Measurements from ENCODE around the gene PARP4. TPM values are rescaled to one million over a fixed set of nuclear protein-coding genes. Genes with fewer than 3 reads are reported as not detected.

Gene PARP4
- total and polyA plus RNA-seq, 2 experiments from 2014 or later: 22.4 to 31.6 TPM

DNA sequence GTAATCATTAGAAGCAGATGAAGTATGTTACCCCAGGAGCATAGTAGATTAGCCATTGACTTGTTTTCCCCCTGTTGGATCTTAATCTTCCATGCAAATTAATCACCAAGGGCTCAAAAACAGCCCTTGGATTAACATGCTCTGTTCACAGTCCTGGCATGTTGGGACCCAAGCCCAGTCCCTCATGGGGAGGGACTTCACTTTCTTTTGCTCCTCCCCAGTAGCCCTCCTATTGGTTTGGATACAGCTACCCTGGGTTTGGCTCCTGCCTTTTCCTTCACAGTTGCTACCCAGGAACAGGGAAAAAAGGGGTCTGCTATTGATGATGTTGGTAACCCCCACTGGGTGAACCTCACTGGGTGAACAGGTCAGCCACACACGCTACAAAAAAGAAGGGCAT is 16.9 kb upstream of the PARP4 start:
- H3K9me2 ChIP-seq (ENCODE audit: insufficient read depth): no peaks in the 10 kb centered on the region
- H3K79me2 ChIP-seq (ENCODE audit: insufficient read depth): no peaks in the 10 kb centered on the region
- H4K20me1 ChIP-seq (ENCODE audit: insufficient read depth): no peaks in the 10 kb centered on the region
- no peak overlapping the region for H2AFZ ChIP-seq
- 0 to 15% methylated on average over 1 of the region's 1 CpG for WGBS, 2 experiments (ENCODE audit: low coverage in 1 of 2, low lambda C conversion rate in 2 of 2, missing lambda C conversion rate in 2 of 2)
- no peaks in the 10 kb centered on the region for H3K9me3 ChIP-seq (ENCODE audit: low read depth)
- no peak overlapping the region for H3K9ac ChIP-seq
- no peak overlapping the region for H3K4me2 ChIP-seq (ENCODE audit: unreplicated experiment)
- peaks cover 33% of the 10 kb centered on the region for H3K27me3 ChIP-seq (replicated peaks; ENCODE audit: insufficient read depth)
- in situ Hi-C loops (cut with MboI): no loop called here
- no peaks in the 10 kb centered on the region for H3K4me1 ChIP-seq (ENCODE audit: insufficient read depth)
- TF ChIP-seq EZH2 (IDR thresholded peaks at IDR 0.05; ENCODE audit: insufficient read depth, poor library complexity, severe bottlenecking): no peak
- H3K36me3 ChIP-seq (ENCODE audit: low read depth): no peaks in the 10 kb centered on the region
- no peak overlapping the region for H3K27ac ChIP-seq
- H3F3A ChIP-seq (ENCODE audit: insufficient read depth): no peaks in the 10 kb centered on the region
- H3K4me3 ChIP-seq: no peak overlapping the region
- DNase-seq: no peak

DNA sequence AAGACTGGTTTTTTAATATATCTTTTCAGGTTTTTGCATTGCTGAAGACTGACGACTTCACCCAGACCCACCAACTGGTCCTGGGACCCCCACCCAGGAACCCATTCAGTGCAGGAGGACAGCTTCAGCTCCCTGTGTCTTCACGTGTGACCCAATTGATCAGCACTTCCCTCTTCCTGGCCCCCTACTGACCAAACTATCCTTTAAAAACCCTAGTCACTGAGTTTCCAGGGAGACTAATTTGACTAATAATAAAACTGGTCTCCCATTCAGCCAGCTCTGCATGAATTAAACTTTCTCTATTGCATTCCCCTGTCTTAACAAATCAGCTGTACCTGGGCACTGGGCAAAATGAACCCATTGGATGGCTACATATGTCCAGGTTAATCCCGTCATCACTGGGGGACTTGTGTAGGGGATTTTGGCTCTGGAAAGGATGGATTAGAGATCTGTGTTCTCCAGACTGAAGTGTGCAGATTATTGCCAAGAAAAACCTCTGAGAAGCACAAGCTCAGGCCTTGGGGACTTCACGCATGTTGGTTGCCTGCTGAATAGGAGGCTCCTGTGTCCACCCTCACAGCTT is 16.3 kb upstream of the PARP4 start:
- no peak overlapping the region for H2AFZ ChIP-seq
- no peak overlapping the region for H3K4me3 ChIP-seq
- no peaks in the 10 kb centered on the region for H3K4me1 ChIP-seq (ENCODE audit: insufficient read depth)
- H3K9me2 ChIP-seq (ENCODE audit: insufficient read depth): no peaks in the 10 kb centered on the region
- H3K27me3 ChIP-seq (replicated peaks; ENCODE audit: insufficient read depth): peaks cover 29% of the 10 kb centered on the region
- no peak for TF ChIP-seq EZH2phosphoT487 (IDR thresholded peaks at IDR 0.05; ENCODE audit: insufficient read depth, low read depth)
- in situ Hi-C loops (cut with MboI): no loop called here
- H3F3A ChIP-seq (ENCODE audit: insufficient read depth): no peaks in the 10 kb centered on the region
- no peak overlapping the region for H3K4me2 ChIP-seq (ENCODE audit: unreplicated experiment)
- no peak for DNase-seq
- WGBS, 2 experiments (ENCODE audit: low coverage in 1 of 2, low lambda C conversion rate in 2 of 2, missing lambda C conversion rate in 2 of 2): 52 to 57% methylated on average over 4 of the region's 4 CpGs
- no peaks in the 10 kb centered on the region for H3K9me3 ChIP-seq (ENCODE audit: low read depth)
- no peaks in the 10 kb centered on the region for H3K79me2 ChIP-seq (ENCODE audit: insufficient read depth)
- no peak overlapping the region for H3K9ac ChIP-seq
- no peaks in the 10 kb centered on the region for H4K20me1 ChIP-seq (ENCODE audit: insufficient read depth)
- H3K27ac ChIP-seq: no peak overlapping the region
- no peaks in the 10 kb centered on the region for H3K36me3 ChIP-seq (ENCODE audit: low read depth)

DNA sequence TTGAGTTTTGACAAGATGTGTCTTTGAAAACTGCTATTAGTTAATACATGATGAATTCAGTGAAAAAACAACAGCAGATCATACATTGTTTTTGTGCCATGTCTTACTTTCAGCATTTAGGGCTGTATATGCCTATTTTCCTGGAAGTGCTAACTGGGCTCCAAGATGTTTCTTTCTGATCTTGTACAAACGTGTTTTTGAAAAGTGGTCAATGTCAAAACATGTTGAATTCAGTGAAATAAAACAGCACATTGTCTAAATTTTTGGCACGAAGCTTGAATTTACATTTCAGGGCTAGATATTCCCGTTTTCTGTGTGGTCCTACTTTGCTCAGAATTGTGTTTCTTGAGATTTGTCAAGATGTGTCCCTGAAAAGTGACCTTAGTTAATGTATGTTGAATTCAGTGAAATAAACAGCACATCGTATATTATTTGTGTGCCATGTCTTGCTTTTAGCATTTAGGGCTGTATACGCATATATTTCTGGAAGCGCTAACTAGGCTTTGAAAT is 14.7 kb upstream of the PARP4 start:
- H3K4me1 ChIP-seq (ENCODE audit: insufficient read depth): no peaks in the 10 kb centered on the region
- in situ Hi-C loops (cut with MboI): no loop called here

DNA sequence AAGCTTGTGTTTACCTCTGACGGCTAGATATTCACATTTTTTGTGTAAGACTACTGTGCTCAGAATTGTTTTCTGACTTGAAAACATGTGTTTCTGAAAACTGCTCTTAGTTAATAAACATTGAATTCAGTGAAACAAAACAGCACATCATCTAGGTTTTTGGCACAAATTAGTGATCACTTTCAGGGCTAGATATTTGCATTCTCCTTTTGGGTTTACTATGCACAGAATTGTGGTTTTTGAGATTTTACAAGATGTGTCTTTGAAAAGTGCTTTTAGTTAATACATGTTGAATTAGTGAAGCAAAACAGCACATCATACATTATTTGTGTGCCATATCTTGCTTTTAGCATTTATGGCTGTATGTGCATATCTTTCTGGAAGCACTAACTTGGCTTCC is 8.2 kb upstream of the PARP4 start:
- no peaks in the 10 kb centered on the region for H4K20me1 ChIP-seq (ENCODE audit: insufficient read depth)
- H3F3A ChIP-seq (ENCODE audit: insufficient read depth): no peaks in the 10 kb centered on the region
- H3K9me2 ChIP-seq (ENCODE audit: insufficient read depth): no peaks in the 10 kb centered on the region
- H3K4me2 ChIP-seq (ENCODE audit: unreplicated experiment): no peak overlapping the region
- no peak for TF ChIP-seq EZH2phosphoT487 (IDR thresholded peaks at IDR 0.05; ENCODE audit: insufficient read depth, low read depth)
- no peak for TF ChIP-seq EZH2 (IDR thresholded peaks at IDR 0.05; ENCODE audit: insufficient read depth, poor library complexity, severe bottlenecking)
- no peaks in the 10 kb centered on the region for H3K4me1 ChIP-seq (ENCODE audit: insufficient read depth)
- H3K36me3 ChIP-seq (ENCODE audit: low read depth): no peaks in the 10 kb centered on the region
- no peak overlapping the region for H3K9ac ChIP-seq
- in situ Hi-C loops (cut with MboI): no loop called here
- H3K9me3 ChIP-seq (ENCODE audit: low read depth): no peaks in the 10 kb centered on the region
- H3K27me3 ChIP-seq (replicated peaks; ENCODE audit: insufficient read depth): no peaks in the 10 kb centered on the region
- no peak overlapping the region for H3K27ac ChIP-seq
- no peak overlapping the region for H2AFZ ChIP-seq
- 76 to 85% methylated on average over 1 of the region's 1 CpG for WGBS, 2 experiments (ENCODE audit: low coverage in 1 of 2, low lambda C conversion rate in 2 of 2, missing lambda C conversion rate in 2 of 2)
- no peak overlapping the region for H3K4me3 ChIP-seq
- H3K79me2 ChIP-seq (ENCODE audit: insufficient read depth): no peaks in the 10 kb centered on the region
- DNase-seq: no peak

More for the DNA sequence above, 14.7 kb upstream of the PARP4 start:
- Histone ChIP-seq H3K36me3 (ENCODE audit: low read depth) (no peaks in the 10 kb centered on the region), H3K27ac (no peak overlapping the region), H3F3A (ENCODE audit: insufficient read depth) (no peaks in the 10 kb centered on the region), H3K4me2 (ENCODE audit: unreplicated experiment) (no peak overlapping the region), H3K4me3 (no peak overlapping the region), H4K20me1 (ENCODE audit: insufficient read depth) (no peaks in the 10 kb centered on the region), H2AFZ (no peak overlapping the region), H3K79me2 (ENCODE audit: insufficient read depth) (no peaks in the 10 kb centered on the region), H3K9me2 (ENCODE audit: insufficient read depth) (no peaks in the 10 kb centered on the region), H3K27me3 (replicated peaks; ENCODE audit: insufficient read depth) (peaks cover 21% of the 10 kb centered on the region), H3K9me3 (ENCODE audit: low read depth) (no peaks in the 10 kb centered on the region), H3K9ac (no peak overlapping the region)
- 84 to 85% methylated on average over 6 of the region's 6 CpGs for WGBS, 2 experiments (ENCODE audit: low coverage in 1 of 2, low lambda C conversion rate in 2 of 2, missing lambda C conversion rate in 2 of 2)
- no peak for TF ChIP-seq EZH2phosphoT487 (IDR thresholded peaks at IDR 0.05; ENCODE audit: insufficient read depth, low read depth)
- TF ChIP-seq EZH2 (IDR thresholded peaks at IDR 0.05; ENCODE audit: insufficient read depth, poor library complexity, severe bottlenecking): no peak
- no peak for DNase-seq

DNA sequence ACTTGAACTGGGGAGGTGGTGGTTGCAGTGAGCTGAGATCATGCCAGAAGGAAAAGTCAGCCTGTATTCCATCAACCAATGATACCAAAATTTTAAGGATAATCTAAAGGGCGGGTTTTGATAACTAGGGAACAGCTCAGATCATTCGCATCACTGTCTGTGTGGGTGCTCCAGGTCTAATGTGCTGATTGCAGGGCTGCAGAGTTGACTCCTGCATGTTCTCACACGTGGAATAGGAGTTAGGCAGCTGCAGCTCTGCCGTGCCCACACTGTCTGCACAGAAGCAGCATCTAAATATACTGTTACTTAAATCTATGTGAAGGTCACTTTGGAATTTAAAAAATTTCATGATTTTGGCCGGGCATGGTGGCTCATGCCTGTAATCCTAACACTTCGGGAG is 4.3 kb upstream of the PARP4 start:
- Histone ChIP-seq H3K36me3 (ENCODE audit: low read depth) (no peaks in the 10 kb centered on the region), H3K4me1 (ENCODE audit: insufficient read depth) (peaks cover 6% of the 10 kb centered on the region; the same call in 1 of the 2 replicates), H3K79me2 (ENCODE audit: insufficient read depth) (no peaks in the 10 kb centered on the region), H3K4me2 (ENCODE audit: unreplicated experiment) (no peak overlapping the region), H3K27ac (no peak overlapping the region), H2AFZ (no peak overlapping the region), H3F3A (ENCODE audit: insufficient read depth) (peaks cover 5% of the 10 kb centered on the region), H4K20me1 (ENCODE audit: insufficient read depth) (no peaks in the 10 kb centered on the region), H3K4me3 (no peak overlapping the region), H3K27me3 (replicated peaks; ENCODE audit: insufficient read depth) (no peaks in the 10 kb centered on the region), H3K9me2 (ENCODE audit: insufficient read depth) (no peaks in the 10 kb centered on the region), H3K9ac (no peak overlapping the region), H3K9me3 (ENCODE audit: low read depth) (no peaks in the 10 kb centered on the region)
- in situ Hi-C loops (cut with MboI): no loop called here
- TF ChIP-seq EZH2phosphoT487 (IDR thresholded peaks at IDR 0.05; ENCODE audit: insufficient read depth, low read depth) (no peak), EZH2 (IDR thresholded peaks at IDR 0.05; ENCODE audit: insufficient read depth, poor library complexity, severe bottlenecking) (no peak)
- WGBS, 2 experiments (ENCODE audit: low coverage in 1 of 2, low lambda C conversion rate in 2 of 2, missing lambda C conversion rate in 2 of 2): 71 to 73% methylated on average over 6 of the region's 6 CpGs
- DNase-seq: no peak
